ENCODE results near the gene CADPS. TPM values are rescaled to one million over a fixed set of nuclear protein-coding genes. Genes with fewer than 3 reads are reported as not detected.

The CADPS gene
- total RNA-seq, 4 donors from 2014 or later: 0.82 to 13.2 TPM; not detected in 2

DNA sequence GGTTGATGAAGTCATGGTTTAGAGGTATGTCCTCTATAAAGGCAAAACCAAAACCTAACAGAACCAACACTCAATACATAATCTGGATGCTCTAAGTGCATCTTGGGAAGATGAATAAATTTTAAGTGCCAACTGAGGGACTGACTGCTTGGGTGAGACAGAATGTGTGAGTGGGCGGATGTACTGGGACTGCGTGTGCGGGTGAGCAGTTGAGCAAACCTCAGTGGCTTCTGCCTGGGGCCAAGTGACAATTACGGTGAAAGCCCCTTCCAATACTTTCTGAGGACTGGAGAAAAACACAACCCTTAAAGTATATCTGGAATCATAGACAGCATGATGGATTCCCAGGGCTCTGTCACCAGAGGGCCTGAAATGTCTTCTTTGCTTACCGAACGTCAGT, 421.8 kb downstream of the CADPS start:
- no peak overlapping the region for H3K27ac ChIP-seq
- intact Hi-C loops (cut with DNase I; ENCODE audit: low total_unique reads): no loop called here
- no peak for DNase-seq
- H3K9me3 ChIP-seq: no peaks in the 10 kb centered on the region
- H3K4me3 ChIP-seq: no peak overlapping the region
- H3K27me3 ChIP-seq: no peaks in the 10 kb centered on the region
- TF ChIP-seq POLR2A (IDR thresholded peaks at IDR 0.05): no peak
- TF ChIP-seq, protein P1, sequence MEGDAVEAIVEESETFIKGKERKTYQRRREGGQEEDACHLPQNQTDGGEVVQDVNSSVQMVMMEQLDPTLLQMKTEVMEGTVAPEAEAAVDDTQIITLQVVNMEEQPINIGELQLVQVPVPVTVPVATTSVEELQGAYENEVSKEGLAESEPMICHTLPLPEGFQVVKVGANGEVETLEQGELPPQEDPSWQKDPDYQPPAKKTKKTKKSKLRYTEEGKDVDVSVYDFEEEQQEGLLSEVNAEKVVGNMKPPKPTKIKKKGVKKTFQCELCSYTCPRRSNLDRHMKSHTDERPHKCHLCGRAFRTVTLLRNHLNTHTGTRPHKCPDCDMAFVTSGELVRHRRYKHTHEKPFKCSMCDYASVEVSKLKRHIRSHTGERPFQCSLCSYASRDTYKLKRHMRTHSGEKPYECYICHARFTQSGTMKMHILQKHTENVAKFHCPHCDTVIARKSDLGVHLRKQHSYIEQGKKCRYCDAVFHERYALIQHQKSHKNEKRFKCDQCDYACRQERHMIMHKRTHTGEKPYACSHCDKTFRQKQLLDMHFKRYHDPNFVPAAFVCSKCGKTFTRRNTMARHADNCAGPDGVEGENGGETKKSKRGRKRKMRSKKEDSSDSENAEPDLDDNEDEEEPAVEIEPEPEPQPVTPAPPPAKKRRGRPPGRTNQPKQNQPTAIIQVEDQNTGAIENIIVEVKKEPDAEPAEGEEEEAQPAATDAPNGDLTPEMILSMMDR (IDR thresholded peaks at IDR 0.05): no peak
- H3K4me1 ChIP-seq: no peaks in the 10 kb centered on the region
- no peaks in the 10 kb centered on the region for H3K36me3 ChIP-seq

DNA sequence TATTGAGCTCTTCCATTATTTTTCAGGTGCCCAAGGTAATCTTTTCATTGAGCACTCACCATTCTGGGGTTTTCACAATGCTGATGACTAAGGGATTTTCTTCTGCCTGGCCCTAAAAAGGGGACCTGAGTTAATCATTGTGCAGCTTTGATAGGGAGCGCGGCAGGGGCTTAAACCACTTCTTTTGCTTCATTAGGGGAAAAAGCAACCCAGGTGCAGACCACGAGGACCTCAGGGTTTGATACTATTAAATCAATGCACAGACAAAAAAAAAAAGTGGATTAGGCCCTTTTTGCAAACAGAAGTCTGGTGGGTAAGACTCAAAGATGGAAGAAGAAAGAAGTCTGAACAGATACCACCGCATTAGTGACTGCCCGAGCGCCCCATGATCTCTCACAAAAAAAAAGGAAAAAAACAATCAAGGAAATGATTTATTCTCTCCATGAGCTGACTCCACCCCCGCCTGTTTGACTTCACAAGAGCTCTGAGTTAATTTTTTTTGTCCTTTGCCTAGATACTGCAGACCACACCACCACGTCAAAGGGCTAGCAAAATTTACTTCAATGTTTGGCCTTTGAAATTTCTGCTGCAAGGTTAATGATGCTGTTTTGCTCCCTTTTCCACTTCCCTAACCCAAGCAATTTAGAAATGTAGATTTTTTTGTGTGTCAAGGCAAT, 423.9 kb downstream of the CADPS start:
- Histone ChIP-seq H3K9me3 (no peaks in the 10 kb centered on the region), H3K4me3 (no peak overlapping the region), H3K4me1 (no peaks in the 10 kb centered on the region), H3K27me3 (no peaks in the 10 kb centered on the region), H3K27ac (no peak overlapping the region), H3K36me3 (no peaks in the 10 kb centered on the region)
- TF ChIP-seq POLR2A (IDR thresholded peaks at IDR 0.05): no peak
- TF ChIP-seq, protein P1 (IDR thresholded peaks at IDR 0.05): no peak
- intact Hi-C loops (cut with DNase I; ENCODE audit: low total_unique reads): no loop called here
- no peak for DNase-seq

DNA sequence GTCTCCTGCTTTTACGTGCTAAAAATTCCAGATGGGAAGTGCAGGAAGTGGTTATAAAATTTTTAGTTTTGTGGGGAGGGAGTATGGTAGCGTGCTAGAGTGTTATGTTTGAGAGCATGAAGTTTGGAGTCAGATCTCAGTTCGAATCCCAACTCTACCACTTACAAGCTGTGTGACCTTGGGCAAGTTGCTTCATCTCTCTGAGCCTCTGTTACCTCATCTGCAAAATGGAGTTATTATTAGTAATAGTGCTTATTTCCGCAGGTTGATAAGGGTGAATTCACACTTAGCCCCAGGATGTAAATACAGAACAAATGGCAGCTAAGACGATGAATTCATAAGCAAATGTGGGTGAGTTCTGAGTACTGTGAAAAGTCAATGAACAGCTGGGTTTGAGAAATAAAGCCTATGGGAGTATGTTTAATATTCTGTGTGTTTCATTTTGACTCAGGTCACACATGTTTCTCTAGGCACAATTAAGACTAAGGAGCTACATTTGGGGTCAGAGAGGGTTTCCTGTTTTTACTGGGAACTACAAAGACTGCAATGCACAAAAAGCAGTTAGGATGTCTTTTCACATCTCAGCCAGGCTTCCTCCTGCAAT, 428.8 kb downstream of the CADPS start:
- no peaks in the 10 kb centered on the region for H3K9me3 ChIP-seq
- DNase-seq: no peak
- intact Hi-C loops (cut with DNase I; ENCODE audit: low total_unique reads): no loop called here
- no peak overlapping the region for H3K4me3 ChIP-seq
- no peak overlapping the region for H3K27ac ChIP-seq
- H3K4me1 ChIP-seq: no peaks in the 10 kb centered on the region
- no peaks in the 10 kb centered on the region for H3K36me3 ChIP-seq
- TF ChIP-seq, protein P1 (IDR thresholded peaks at IDR 0.05): no peak
- TF ChIP-seq POLR2A (IDR thresholded peaks at IDR 0.05): no peak
- no peaks in the 10 kb centered on the region for H3K27me3 ChIP-seq

GRCh38 chr3:62445275-62445674, 429.9 kb downstream of the CADPS start:
- TF ChIP-seq POLR2A (IDR thresholded peaks at IDR 0.05): no peak
- TF ChIP-seq, protein P1 (IDR thresholded peaks at IDR 0.05): no peak
- Histone ChIP-seq H3K4me1 (no peaks in the 10 kb centered on the region), H3K4me3 (peak overlapping the region in 1 of 2 donors; percentile 14), H3K27ac (no peak overlapping the region), H3K9me3 (no peaks in the 10 kb centered on the region), H3K36me3 (no peaks in the 10 kb centered on the region), H3K27me3 (no peaks in the 10 kb centered on the region)
- intact Hi-C loops (cut with DNase I; ENCODE audit: low total_unique reads): no loop called here
- DNase-seq: no peak

DNA sequence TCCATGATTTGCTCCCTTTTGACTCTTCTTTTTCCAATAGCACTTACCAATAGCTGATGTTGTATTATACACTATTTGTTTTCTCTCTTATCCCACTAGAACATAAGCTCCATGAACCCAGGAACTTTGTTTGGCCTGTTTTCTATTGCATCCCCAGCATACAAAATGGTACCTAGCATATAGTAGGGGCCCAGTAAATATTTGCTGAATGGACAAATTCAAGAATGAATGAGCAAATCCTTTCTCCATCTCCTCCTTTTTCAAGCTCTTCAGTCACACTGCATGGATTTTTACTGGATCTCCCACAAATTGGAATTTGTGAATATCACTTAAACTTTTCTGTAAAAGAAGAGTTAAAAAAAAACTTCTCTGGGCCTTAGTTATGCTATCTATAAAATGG, 435.2 kb downstream of the CADPS start:
- H3K4me1 ChIP-seq: no peaks in the 10 kb centered on the region
- H3K9me3 ChIP-seq: no peaks in the 10 kb centered on the region
- no peak overlapping the region for H3K27ac ChIP-seq
- TF ChIP-seq POLR2A (IDR thresholded peaks at IDR 0.05): no peak
- TF ChIP-seq, protein P1 (IDR thresholded peaks at IDR 0.05): no peak
- H3K27me3 ChIP-seq: no peaks in the 10 kb centered on the region
- intact Hi-C loops (cut with DNase I; ENCODE audit: low total_unique reads): no loop called here
- H3K36me3 ChIP-seq: no peaks in the 10 kb centered on the region
- DNase-seq: no peak
- no peak overlapping the region for H3K4me3 ChIP-seq
